ENCODE data around the gene PPT2. TPM values are rescaled to one million over a fixed set of nuclear protein-coding genes. Genes with fewer than 3 reads are reported as not detected.
A peak's percentile ranks its signal among the peaks of the same experiment; 100 is the strongest.

The PPT2 gene
- total RNA-seq, 1 experiment from 2014 or later, result 30.0 TPM

DNA sequence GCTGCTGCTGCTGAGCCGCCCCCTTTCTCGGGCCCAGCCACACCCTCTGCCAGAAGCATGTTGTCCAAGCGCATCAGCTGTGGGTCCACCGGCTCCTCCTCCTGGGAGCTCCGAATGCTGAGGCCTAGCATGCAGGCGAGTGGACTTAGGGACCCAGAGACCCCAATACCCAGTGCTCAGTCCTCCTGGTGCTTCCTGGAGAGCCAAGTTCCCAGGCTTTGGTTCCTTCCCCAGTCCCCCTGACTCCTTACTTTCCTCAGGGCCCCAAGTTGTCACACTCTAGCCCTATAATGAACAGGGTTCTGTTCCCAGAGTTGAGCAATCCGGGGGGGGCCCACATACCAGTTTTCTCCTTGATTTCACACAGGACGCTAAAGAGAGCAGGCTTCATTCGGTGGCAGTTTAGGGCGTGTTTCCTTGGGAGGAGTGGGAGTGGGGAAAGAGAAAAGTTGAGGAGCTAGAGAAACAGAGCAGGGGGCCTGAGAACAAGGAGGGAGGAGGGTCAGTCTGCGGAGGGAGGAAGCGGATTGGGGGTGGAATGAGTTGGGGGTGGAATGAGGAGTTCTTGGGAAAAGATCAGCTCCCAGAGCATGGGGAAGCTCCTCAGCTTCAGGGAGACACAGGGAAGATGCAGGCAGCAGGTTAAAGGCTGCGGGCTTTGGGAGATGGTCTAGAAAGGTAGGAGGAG lies 34.6 kb downstream of the PPT2 start:
- ChIA-PET POLR2A (no interaction called here), CTCF (interaction anchor here (1.1 to 1.2 kb wide), 2 partner anchors 10 to 11 kb away, joined by 3 to 4 read pairs; partner anchors contain the start of gene RNF5)
- H3K9me3 Mint-ChIP-seq, result no peaks in the 10 kb centered on the region
- DNase-seq (ENCODE audit: low spot score), result no peak
- peak; percentile 4; the same call in 1 of the 2 replicates for ATAC-seq
- TF ChIP-seq, protein P1, sequence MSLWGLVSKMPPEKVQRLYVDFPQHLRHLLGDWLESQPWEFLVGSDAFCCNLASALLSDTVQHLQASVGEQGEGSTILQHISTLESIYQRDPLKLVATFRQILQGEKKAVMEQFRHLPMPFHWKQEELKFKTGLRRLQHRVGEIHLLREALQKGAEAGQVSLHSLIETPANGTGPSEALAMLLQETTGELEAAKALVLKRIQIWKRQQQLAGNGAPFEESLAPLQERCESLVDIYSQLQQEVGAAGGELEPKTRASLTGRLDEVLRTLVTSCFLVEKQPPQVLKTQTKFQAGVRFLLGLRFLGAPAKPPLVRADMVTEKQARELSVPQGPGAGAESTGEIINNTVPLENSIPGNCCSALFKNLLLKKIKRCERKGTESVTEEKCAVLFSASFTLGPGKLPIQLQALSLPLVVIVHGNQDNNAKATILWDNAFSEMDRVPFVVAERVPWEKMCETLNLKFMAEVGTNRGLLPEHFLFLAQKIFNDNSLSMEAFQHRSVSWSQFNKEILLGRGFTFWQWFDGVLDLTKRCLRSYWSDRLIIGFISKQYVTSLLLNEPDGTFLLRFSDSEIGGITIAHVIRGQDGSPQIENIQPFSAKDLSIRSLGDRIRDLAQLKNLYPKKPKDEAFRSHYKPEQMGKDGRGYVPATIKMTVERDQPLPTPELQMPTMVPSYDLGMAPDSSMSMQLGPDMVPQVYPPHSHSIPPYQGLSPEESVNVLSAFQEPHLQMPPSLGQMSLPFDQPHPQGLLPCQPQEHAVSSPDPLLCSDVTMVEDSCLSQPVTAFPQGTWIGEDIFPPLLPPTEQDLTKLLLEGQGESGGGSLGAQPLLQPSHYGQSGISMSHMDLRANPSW (CRISPR knock-in tag; conservative IDR thresholded peaks at IDR 0.05; ENCODE audit: low read depth), result no peak
- TF ChIP-seq NFE2L1 (CRISPR knock-in tag; IDR thresholded peaks at IDR 0.05) (no peak), FOXJ3 (CRISPR knock-in tag; IDR thresholded peaks at IDR 0.05; ENCODE audit: borderline replicate concordance) (no peak), MXD4 (CRISPR knock-in tag; IDR thresholded peaks at IDR 0.05; ENCODE audit: borderline replicate concordance) (no peak), OVOL2 (CRISPR knock-in tag; IDR thresholded peaks at IDR 0.05; ENCODE audit: borderline replicate concordance) (no peak)
- H3K4me3 Mint-ChIP-seq, result peak overlapping the region; percentile 85
- peaks cover 22% of the 10 kb centered on the region for H3K36me3 Mint-ChIP-seq
- H3K4me1 Mint-ChIP-seq, result peaks cover 47% of the 10 kb centered on the region
- H3K27ac Mint-ChIP-seq, result peak overlapping the region; percentile 88
- H3K27me3 Mint-ChIP-seq (ENCODE audit: low read depth), result no peaks in the 10 kb centered on the region

DNA sequence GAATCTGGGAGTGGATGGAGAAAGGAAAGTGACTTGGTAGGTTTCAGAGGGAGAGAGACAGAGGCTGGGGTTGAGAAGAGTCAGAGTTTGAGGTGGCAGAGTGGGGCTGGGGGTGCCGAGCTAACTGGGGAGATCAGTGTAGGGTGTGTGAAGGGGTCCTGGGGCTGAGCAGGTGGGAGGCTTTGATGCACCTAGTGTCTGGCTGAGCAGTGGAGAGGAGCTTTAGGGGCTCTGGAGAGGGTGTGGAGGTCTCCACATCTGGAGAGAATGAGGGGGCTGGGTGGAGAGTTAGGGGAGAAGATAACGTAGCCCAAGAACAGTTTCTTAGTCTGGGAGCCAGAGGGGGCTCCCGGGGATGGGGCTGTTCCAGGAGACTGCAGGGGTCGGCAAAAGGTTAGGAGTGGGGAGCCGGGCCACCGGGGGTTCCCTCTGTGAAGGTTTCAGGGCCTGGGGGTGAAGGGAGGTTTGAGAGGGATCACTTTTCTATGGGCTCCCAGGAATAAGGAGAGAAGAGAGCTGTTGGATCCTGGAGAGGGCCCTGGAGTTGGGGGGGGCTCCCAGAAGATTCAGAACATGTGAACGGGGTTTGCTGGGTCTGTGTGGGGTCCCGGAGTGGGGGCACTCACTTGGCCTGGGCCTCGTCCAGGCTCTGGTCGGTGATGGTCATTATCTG lies 35.3 kb downstream of the PPT2 start:
- DNase-seq (ENCODE audit: low spot score) (no peak), ATAC-seq (no peak)
- Mint-ChIP-seq H3K27ac (peak overlapping the region; percentile 88), H3K27me3 (ENCODE audit: low read depth) (no peaks in the 10 kb centered on the region), H3K4me3 (peak overlapping the region; percentile 85), H3K9me3 (no peaks in the 10 kb centered on the region), H3K4me1 (peaks cover 54% of the 10 kb centered on the region), H3K36me3 (peaks cover 22% of the 10 kb centered on the region)
- ChIA-PET CTCF (interaction anchor here (1.1 to 1.2 kb wide), 2 partner anchors 10 to 12 kb away, joined by 3 to 4 read pairs; partner anchors contain the start of gene RNF5), POLR2A (no interaction called here)
- TF ChIP-seq HMGA2 (CRISPR knock-in tag; IDR thresholded peaks at IDR 0.05) (no peak), NFYB (CRISPR knock-in tag; conservative IDR thresholded peaks at IDR 0.05; ENCODE audit: low read depth) (no peak), NR1H2 (CRISPR knock-in tag; IDR thresholded peaks at IDR 0.05) (no peak), GABPB1 (CRISPR knock-in tag; IDR thresholded peaks at IDR 0.05) (no peak), IRF2 (CRISPR knock-in tag; IDR thresholded peaks at IDR 0.05; ENCODE audit: borderline replicate concordance, low read depth) (no peak), ETV6 (CRISPR knock-in tag; IDR thresholded peaks at IDR 0.05) (no peak), EMX1 (CRISPR knock-in tag; IDR thresholded peaks at IDR 0.05) (no peak), TEAD1 (CRISPR knock-in tag; IDR thresholded peaks at IDR 0.05) (no peak), MXD4 (CRISPR knock-in tag; IDR thresholded peaks at IDR 0.05; ENCODE audit: borderline replicate concordance) (no peak)
- TF ChIP-seq, protein P2, sequence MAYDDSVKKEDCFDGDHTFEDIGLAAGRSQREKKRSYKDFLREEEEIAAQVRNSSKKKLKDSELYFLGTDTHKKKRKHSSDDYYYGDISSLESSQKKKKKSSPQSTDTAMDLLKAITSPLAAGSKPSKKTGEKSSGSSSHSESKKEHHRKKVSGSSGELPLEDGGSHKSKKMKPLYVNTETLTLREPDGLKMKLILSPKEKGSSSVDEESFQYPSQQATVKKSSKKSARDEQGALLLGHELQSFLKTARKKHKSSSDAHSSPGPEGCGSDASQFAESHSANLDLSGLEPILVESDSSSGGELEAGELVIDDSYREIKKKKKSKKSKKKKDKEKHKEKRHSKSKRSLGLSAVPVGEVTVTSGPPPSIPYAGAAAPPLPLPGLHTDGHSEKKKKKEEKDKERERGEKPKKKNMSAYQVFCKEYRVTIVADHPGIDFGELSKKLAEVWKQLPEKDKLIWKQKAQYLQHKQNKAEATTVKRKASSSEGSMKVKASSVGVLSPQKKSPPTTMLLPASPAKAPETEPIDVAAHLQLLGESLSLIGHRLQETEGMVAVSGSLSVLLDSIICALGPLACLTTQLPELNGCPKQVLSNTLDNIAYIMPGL (CRISPR knock-in tag; IDR thresholded peaks at IDR 0.05), result no peak
- TF ChIP-seq, protein P3, sequence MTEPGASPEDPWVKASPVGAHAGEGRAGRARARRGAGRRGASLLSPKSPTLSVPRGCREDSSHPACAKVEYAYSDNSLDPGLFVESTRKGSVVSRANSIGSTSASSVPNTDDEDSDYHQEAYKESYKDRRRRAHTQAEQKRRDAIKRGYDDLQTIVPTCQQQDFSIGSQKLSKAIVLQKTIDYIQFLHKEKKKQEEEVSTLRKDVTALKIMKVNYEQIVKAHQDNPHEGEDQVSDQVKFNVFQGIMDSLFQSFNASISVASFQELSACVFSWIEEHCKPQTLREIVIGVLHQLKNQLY (CRISPR knock-in tag; IDR thresholded peaks at IDR 0.05), result no peak

DNA sequence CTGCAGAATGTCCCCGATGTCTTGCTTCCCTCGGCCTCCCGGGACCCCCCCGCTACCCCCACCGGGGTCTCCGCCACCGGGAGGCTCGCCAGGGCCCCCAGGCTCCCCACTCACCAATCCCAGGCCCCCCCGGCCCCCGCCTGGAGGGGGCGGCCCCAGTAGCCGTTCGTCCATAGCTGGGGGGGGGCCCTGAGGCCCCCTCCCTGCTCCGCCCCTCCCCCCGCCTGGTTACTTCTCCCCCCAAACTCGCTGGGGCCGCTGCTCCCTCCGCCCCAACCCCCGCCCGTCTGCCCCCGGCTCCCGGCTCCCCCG lies 35.8 kb downstream of the PPT2 start:
- Mint-ChIP-seq H3K4me3 (peak overlapping the region; percentile 85), H3K9me3 (no peaks in the 10 kb centered on the region), H3K27me3 (ENCODE audit: low read depth) (no peaks in the 10 kb centered on the region), H3K27ac (no peak overlapping the region), H3K36me3 (peaks cover 22% of the 10 kb centered on the region), H3K4me1 (peaks cover 58% of the 10 kb centered on the region)
- POLR2A ChIA-PET, result interaction anchor here (1.2 kb wide), 1 partner anchor 62 kb away, joined by 3 read pairs; the partner anchor contains the start of gene ATF6B
- no peak for DNase-seq (ENCODE audit: low spot score)
- no peak for ATAC-seq
- CTCF ChIA-PET, result interaction anchor here (1.8 kb wide), 1 partner anchor 37 kb away, joined by 11 read pairs; the partner anchor contains the start of gene PRRT1
- TF ChIP-seq, protein P4, sequence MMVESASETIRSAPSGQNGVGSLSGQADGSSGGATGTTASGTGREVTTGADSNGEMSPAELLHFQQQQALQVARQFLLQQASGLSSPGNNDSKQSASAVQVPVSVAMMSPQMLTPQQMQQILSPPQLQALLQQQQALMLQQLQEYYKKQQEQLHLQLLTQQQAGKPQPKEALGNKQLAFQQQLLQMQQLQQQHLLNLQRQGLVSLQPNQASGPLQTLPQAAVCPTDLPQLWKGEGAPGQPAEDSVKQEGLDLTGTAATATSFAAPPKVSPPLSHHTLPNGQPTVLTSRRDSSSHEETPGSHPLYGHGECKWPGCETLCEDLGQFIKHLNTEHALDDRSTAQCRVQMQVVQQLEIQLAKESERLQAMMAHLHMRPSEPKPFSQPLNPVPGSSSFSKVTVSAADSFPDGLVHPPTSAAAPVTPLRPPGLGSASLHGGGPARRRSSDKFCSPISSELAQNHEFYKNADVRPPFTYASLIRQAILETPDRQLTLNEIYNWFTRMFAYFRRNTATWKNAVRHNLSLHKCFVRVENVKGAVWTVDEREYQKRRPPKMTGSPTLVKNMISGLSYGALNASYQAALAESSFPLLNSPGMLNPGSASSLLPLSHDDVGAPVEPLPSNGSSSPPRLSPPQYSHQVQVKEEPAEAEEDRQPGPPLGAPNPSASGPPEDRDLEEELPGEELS (CRISPR knock-in tag; IDR thresholded peaks at IDR 0.05), result no peak
- TF ChIP-seq, protein P5, sequence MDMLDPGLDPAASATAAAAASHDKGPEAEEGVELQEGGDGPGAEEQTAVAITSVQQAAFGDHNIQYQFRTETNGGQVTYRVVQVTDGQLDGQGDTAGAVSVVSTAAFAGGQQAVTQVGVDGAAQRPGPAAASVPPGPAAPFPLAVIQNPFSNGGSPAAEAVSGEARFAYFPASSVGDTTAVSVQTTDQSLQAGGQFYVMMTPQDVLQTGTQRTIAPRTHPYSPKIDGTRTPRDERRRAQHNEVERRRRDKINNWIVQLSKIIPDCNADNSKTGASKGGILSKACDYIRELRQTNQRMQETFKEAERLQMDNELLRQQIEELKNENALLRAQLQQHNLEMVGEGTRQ (CRISPR knock-in tag; IDR thresholded peaks at IDR 0.05), result no peak
- TF ChIP-seq ZNF671 (CRISPR knock-in tag; IDR thresholded peaks at IDR 0.05), result no peak
- TF ChIP-seq, protein P6, sequence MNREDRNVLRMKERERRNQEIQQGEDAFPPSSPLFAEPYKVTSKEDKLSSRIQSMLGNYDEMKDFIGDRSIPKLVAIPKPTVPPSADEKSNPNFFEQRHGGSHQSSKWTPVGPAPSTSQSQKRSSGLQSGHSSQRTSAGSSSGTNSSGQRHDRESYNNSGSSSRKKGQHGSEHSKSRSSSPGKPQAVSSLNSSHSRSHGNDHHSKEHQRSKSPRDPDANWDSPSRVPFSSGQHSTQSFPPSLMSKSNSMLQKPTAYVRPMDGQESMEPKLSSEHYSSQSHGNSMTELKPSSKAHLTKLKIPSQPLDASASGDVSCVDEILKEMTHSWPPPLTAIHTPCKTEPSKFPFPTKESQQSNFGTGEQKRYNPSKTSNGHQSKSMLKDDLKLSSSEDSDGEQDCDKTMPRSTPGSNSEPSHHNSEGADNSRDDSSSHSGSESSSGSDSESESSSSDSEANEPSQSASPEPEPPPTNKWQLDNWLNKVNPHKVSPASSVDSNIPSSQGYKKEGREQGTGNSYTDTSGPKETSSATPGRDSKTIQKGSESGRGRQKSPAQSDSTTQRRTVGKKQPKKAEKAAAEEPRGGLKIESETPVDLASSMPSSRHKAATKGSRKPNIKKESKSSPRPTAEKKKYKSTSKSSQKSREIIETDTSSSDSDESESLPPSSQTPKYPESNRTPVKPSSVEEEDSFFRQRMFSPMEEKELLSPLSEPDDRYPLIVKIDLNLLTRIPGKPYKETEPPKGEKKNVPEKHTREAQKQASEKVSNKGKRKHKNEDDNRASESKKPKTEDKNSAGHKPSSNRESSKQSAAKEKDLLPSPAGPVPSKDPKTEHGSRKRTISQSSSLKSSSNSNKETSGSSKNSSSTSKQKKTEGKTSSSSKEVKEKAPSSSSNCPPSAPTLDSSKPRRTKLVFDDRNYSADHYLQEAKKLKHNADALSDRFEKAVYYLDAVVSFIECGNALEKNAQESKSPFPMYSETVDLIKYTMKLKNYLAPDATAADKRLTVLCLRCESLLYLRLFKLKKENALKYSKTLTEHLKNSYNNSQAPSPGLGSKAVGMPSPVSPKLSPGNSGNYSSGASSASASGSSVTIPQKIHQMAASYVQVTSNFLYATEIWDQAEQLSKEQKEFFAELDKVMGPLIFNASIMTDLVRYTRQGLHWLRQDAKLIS (CRISPR knock-in tag; IDR thresholded peaks at IDR 0.05; ENCODE audit: borderline replicate concordance), result no peak
- TF ChIP-seq MXD4 (CRISPR knock-in tag; IDR thresholded peaks at IDR 0.05; ENCODE audit: borderline replicate concordance), result no peak

Measured in WTC11 (cell line).